Fibroblast of the conjunctiva (primary cell): Measurements from ENCODE around the gene SNRPA.
"Not testable (repeated sequence)": the region's sequence is repeated elsewhere in the genome, so short reads cannot be mapped to it uniquely, and the experiment has no call there.

Source experiments
- DNase-seq: peaks from one replicate; pipeline ENCODE4 v3.0.0-alpha.2; 2010; ENCODE audit warnings: low read depth

Gene SNRPA

GRCh38 chr19:40745402-40745780 is 5.6 kb upstream of the SNRPA start:
- DNase-seq = peak; percentile 44

- no peak for DNase-seq
Measured at GRCh38 chr19:40747536-40747935, 3.5 kb upstream of the SNRPA start.

- peak; percentile 100 for DNase-seq
Measured at GRCh38 chr19:40750058-40750873, 737 bp upstream of the SNRPA start, which contains the start of gene ACTMAP. TSS of gene ACTMAP (minus strand) at chr19:40750477. CDS start at chr19:40749803, 674 bp downstream.

GRCh38 chr19:40752257-40752781 is 1.3 kb downstream of the SNRPA start:
- no peak for DNase-seq

- no peak for DNase-seq
Measured at GRCh38 chr19:40754611-40755247, 3.7 kb downstream of the SNRPA start.

GRCh38 chr19:40755248-40755624 is 4.2 kb downstream of the SNRPA start:
- DNase-seq = no peak

GRCh38 chr19:40755791-40756190 is 4.8 kb downstream of the SNRPA start:
- no peak for DNase-seq

- DNase-seq = no peak
Measured at GRCh38 chr19:40756502-40757110, 5.6 kb downstream of the SNRPA start.

GRCh38 chr19:40758491-40758890 is 7.5 kb downstream of the SNRPA start:
- no peak for DNase-seq

- no peak for DNase-seq
Measured at GRCh38 chr19:40759352-40759751, 8.3 kb downstream of the SNRPA start.

- DNase-seq = no peak
Measured at GRCh38 chr19:40762754-40763470, 11.9 kb downstream of the SNRPA start.

- no peak for DNase-seq
Measured at GRCh38 chr19:40763526-40763925, 12.5 kb downstream of the SNRPA start.

- no peak for DNase-seq
Measured at GRCh38 chr19:40763963-40764362, 13.0 kb downstream of the SNRPA start.

GRCh38 chr19:40766385-40766784 is 15.4 kb downstream of the SNRPA start:
- DNase-seq = not testable (repeated sequence)

GRCh38 chr19:40768869-40769268 is 17.9 kb downstream of the SNRPA start:
- no peak for DNase-seq

- not testable (repeated sequence) for DNase-seq
Measured at GRCh38 chr19:40771101-40771862, 20.3 kb downstream of the SNRPA start.

- no peak for DNase-seq
Measured at GRCh38 chr19:40774916-40775631, 24.1 kb downstream of the SNRPA start, which contains the start of gene MIA. TSS of gene MIA (plus strand) at chr19:40775521. CDS start at chr19:40775543, 22 bp downstream.

GRCh38 chr19:40775632-40776022 is 24.6 kb downstream of the SNRPA start:
- DNase-seq = no peak

GRCh38 chr19:40776364-40776763 is 25.4 kb downstream of the SNRPA start:
- no peak for DNase-seq

- peak; percentile 88 for DNase-seq
Measured at GRCh38 chr19:40776932-40777644, 26.1 kb downstream of the SNRPA start.
